K562 (cell line): ENCODE data around the gene PGF. TPM values are rescaled to one million over a fixed set of nuclear protein-coding genes. Genes with fewer than 3 reads are reported as not detected.

Experiments
- ATAC-seq: fragments of 200-7000 bp; cut with Tn5 transposase; 3 replicates; pipeline ENCODE4 v1.9.1; 2020; ENCODE audit warnings: moderate library complexity
- BruUV-seq: library from RNA; stranded (reverse); fragments of 400-500 nt; replicated peaks from 2 replicates; lab custom pipeline; 2021; lab: Mats Ljungman, UMichigan
- CTCF ChIA-PET: fragments of 300-600 bp; formaldehyde crosslinking; extraction: SDS; loops from one replicate; lab custom pipeline; 2021; ENCODE audit warnings: low intra/inter-chr PET ratio; lab: Yijun Ruan, JAX
- POLR2A ChIA-PET: fragments of 300-600, 350-650 bp; sonication (Branson Sonifier 250); formaldehyde crosslinking; extraction: SDS; loops from one replicate; lab custom pipeline; 2021; ENCODE audit warnings: antibody characterized with exemption, inconsistent platforms; lab: Yijun Ruan, JAX
- DNase-seq, 4 experiments: peaks; one replicate each; pipeline versions ENCODE4 v3.0.0 to v3.0.0-alpha.2; 2011 to 2018; ENCODE audit warnings: low spot score in 3 of 4, mixed read lengths in 3 of 4; ENCODE audit errors: extremely low read depth in 1 of 4
- FAIRE-seq: peaks from 2 replicates; lab custom pipeline; 2011; peaks lifted over from hg19 to GRCh38; lab: Jason Lieb, UNC
- H2AFZ ChIP-seq: 2 replicates; pipeline ENCODE4 v1.6.0; 2011; ENCODE audit warnings: low read depth, low read length, control low read depth, inconsistent platforms
- H3K27ac ChIP-seq: fragments of 200-600 bp; 3 replicates; pipeline ENCODE4 v1.8.0; 2011; ENCODE audit warnings: low read depth, mild to moderate bottlenecking, control low read depth, inconsistent platforms, low read length, moderate library complexity, mixed read lengths; ENCODE audit errors: extremely low read depth
- H3K27me3 ChIP-seq, 2 experiments: fragments of 300-600 bp in 1 of 2; 2 replicates in 1 of 2; 3 replicates in 1 of 2; pipeline versions ENCODE4 v1.6.0 to v1.8.0; 2011; ENCODE audit warnings: inconsistent platforms in 2 of 2, low read length in 2 of 2, mild to moderate bottlenecking in 1 of 2, mixed read lengths in 1 of 2, moderate library complexity in 1 of 2; ENCODE audit not compliant: control insufficient read depth in 2 of 2, insufficient read depth in 2 of 2
- H3K36me3 ChIP-seq: fragments of 300-600 bp; 3 replicates; pipeline ENCODE4 v1.8.0; 2011; ENCODE audit warnings: mild to moderate bottlenecking, low read length, inconsistent platforms; ENCODE audit not compliant: control insufficient read depth, insufficient read depth
- H3K4me1 ChIP-seq, 2 experiments: fragments of 200-600 bp in 1 of 2; replicated peaks in 1 of 2; 2 replicates in 1 of 2; 3 replicates in 1 of 2; pipeline versions ENCODE4 v1.5.1 to v1.8.0; 2011; ENCODE audit warnings: inconsistent platforms in 2 of 2, low read length in 2 of 2, mild to moderate bottlenecking in 1 of 2, mixed read lengths in 1 of 2, moderate library complexity in 1 of 2; ENCODE audit not compliant: control insufficient read depth in 2 of 2, insufficient read depth in 2 of 2
- H3K4me2 ChIP-seq: 2 replicates; pipeline ENCODE4 v1.6.1; 2011; ENCODE audit warnings: low read length, control low read depth, inconsistent platforms, mixed read lengths; ENCODE audit not compliant: insufficient read depth
- H3K4me3 ChIP-seq: fragments of 200-600 bp; sonication (generic), shearing (Covaris generic); 2 replicates; pipeline ENCODE4 v1.5.1; 2016; ENCODE audit warnings: control low read depth, inconsistent platforms
- H3K79me2 ChIP-seq: fragments of 200-600 bp; 3 replicates; pipeline ENCODE4 v1.8.0; 2011; ENCODE audit warnings: low read length, inconsistent platforms; ENCODE audit not compliant: control insufficient read depth, insufficient read depth
- H3K9ac ChIP-seq, 2 experiments: 2 replicates each; pipeline versions ENCODE4 v1.6.0 to v1.6.1; 2011; ENCODE audit warnings: low read depth in 2 of 2, low read length in 2 of 2, control low read depth in 1 of 2, inconsistent platforms in 1 of 2, mild to moderate bottlenecking in 1 of 2, mixed read lengths in 1 of 2; ENCODE audit not compliant: insufficient read depth in 1 of 2
- H3K9me1 ChIP-seq: one replicate; pipeline ENCODE4 v1.6.0; 2011; ENCODE audit warnings: inconsistent platforms, mild to moderate bottlenecking, low read length, moderate library complexity; ENCODE audit not compliant: control insufficient read depth, insufficient read depth
- H3K9me3 ChIP-seq: replicated peaks from 2 replicates; pipeline ENCODE4 v1.5.1; 2011; ENCODE audit warnings: low read depth, low read length, inconsistent platforms; ENCODE audit not compliant: control insufficient read depth, insufficient read depth
- H4K20me1 ChIP-seq: replicated peaks from 2 replicates; pipeline ENCODE4 v1.6.1; 2011; ENCODE audit warnings: low read length, inconsistent platforms, mixed read lengths; ENCODE audit not compliant: control insufficient read depth, insufficient read depth
- CC2D1A ChIP-seq: fragments of 450-650 bp; IDR thresholded peaks from 2 replicates; pipeline ENCODE4 v1.6.1; 2017; ENCODE audit warnings: mild to moderate bottlenecking
- NR1H2 ChIP-seq: sonication (generic); formaldehyde crosslinking; IDR thresholded peaks from 2 replicates; pipeline ENCODE4 v1.4.0; 2020; ENCODE audit warnings: mild to moderate bottlenecking, missing genetic modification reagents
- WGBS: fragments of 100-300 bp; shearing (Covaris generic); methylation state at CpG from one replicate; pipeline ENCODE4 v1.1.6; 2016; ENCODE audit warnings: low coverage, mixed read lengths; ENCODE audit not compliant: insufficient coverage; ENCODE audit errors: missing lambda C conversion rate; 5-methylcytosine and 5-hydroxymethylcytosine counted together
- in situ Hi-C: fragments of 300-500 bp; cut with MboI; formaldehyde crosslinking; loops from 4 replicates; pipeline ENCODE4 v1.15.0; 2018; ENCODE audit warnings: inconsistent platforms, mixed read lengths
- intact Hi-C: fragments of 100-400 bp; cut with micrococcal nuclease; formaldehyde crosslinking; loops from 2 replicates; pipeline ENCODE4 v1.14.2; 2022
- polyA plus RNA-seq, 8 experiments: library from polyadenylated mRNA; depleted of rRNA in 4 of 8; stranded (reverse) in 5 of 8; unstranded in 3 of 8; fragments of >200 nt; fragmentation: Nextera tagmentation in 2 of 8; fragmentation: Illumina TruSeq in 1 of 8; extraction: Ambion mirVana in 2 of 8; extraction: Trizol in 1 of 8; gene quantifications; 2 replicates each; pipeline versions ENCODE4 v1.2.1 to v1.2.3, GENCODE V29; 2011 to 2014; ENCODE audit warnings: inconsistent platforms in 1 of 8, missing spikeins in 1 of 8
- total RNA-seq, 7 experiments: library from RNA; depleted of rRNA in 6 of 7; stranded (reverse); fragments of >200 nt in 6 of 7; fragmentation: Illumina TruSeq in 2 of 7; extraction: Trizol in 2 of 7; gene quantifications; 2 replicates each; pipeline versions ENCODE4 v1.2.1 to v1.2.3, GENCODE V29; 2011 to 2021; ENCODE audit warnings: low replicate concordance in 1 of 7
- TF ChIP-seq, protein P1 (sequence below): fragments of 250-450 bp; sonication (Bioruptor Pico); IDR thresholded peaks from 2 replicates; pipeline ENCODE4 v1.5.0; 2021
- TF ChIP-seq, protein P2 (sequence below): fragments of 250-450 bp; sonication (Bioruptor Pico); IDR thresholded peaks from 2 replicates; pipeline ENCODE4 v1.5.0; 2020; ENCODE audit warnings: mild to moderate bottlenecking

Gene PGF
- total and polyA plus RNA-seq, 9 of the 15 experiments (the other 6 are each of a cell fraction or from before 2014, with no cell fraction given) = 0.04 to 0.44 (median 0.18) TPM

DNA sequence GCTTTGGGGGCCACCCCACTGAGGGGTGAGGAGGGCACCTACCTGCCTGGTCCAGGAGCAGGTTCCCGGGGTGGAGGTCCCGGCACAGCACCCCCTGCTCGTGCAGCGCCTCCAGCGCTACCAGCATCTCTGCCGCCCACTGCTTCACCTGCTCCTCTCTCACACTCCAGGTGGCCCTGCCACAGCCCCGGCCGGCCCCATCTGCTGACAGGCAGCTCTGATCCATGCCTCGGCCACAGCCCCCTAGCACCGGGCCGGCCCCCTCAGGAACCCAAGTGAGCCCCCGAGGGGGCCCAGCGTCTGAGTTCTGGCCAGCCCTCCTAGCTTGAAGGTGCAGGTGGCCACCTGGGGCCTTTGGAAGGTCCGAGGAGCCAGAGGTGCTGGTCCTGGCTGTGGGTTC lies 45.9 kb downstream of the PGF start:
- Histone ChIP-seq H3K4me3 (no peak overlapping the region), H3K9me1 (no peaks in the 10 kb centered on the region), H3K4me1 (peaks cover 10 to 45% of the 10 kb centered on the region in 2 experiments; a peak in 3 of 5 replicates), H3K4me2 (no peak overlapping the region), H4K20me1 (no peaks in the 10 kb centered on the region), H3K27ac (no peak overlapping the region), H3K9ac (peak overlapping the region in 1 of 2 experiments; percentile 73; a peak in 2 of 4 replicates), H3K27me3 (no peaks in the 10 kb centered on the region), H3K79me2 (no peaks in the 10 kb centered on the region), H3K36me3 (peaks cover 10% of the 10 kb centered on the region; the same call in 2 of the 3 replicates), H2AFZ (no peak overlapping the region), H3K9me3 (no peaks in the 10 kb centered on the region)
- TF ChIP-seq, protein P1, sequence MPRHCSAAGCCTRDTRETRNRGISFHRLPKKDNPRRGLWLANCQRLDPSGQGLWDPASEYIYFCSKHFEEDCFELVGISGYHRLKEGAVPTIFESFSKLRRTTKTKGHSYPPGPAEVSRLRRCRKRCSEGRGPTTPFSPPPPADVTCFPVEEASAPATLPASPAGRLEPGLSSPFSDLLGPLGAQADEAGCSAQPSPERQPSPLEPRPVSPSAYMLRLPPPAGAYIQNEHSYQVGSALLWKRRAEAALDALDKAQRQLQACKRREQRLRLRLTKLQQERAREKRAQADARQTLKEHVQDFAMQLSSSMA = no peak
- TF ChIP-seq CC2D1A (no peak), NR1H2 (no peak)
- TF ChIP-seq, protein P2, sequence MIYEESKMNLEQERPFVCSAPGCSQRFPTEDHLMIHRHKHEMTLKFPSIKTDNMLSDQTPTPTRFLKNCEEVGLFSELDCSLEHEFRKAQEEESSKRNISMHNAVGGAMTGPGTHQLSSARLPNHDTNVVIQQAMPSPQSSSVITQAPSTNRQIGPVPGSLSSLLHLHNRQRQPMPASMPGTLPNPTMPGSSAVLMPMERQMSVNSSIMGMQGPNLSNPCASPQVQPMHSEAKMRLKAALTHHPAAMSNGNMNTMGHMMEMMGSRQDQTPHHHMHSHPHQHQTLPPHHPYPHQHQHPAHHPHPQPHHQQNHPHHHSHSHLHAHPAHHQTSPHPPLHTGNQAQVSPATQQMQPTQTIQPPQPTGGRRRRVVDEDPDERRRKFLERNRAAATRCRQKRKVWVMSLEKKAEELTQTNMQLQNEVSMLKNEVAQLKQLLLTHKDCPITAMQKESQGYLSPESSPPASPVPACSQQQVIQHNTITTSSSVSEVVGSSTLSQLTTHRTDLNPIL = no peak
- WGBS = 65% methylated on average over 2 of the region's 14 CpGs
- ATAC-seq (no peak), FAIRE-seq (no peak), DNase-seq (no peak)
- POLR2A ChIA-PET = interaction anchor here (0.6 to 0.9 kb wide), 2 partner anchors 8 to 27 kb away, joined by 3 read pairs; no protein-coding TSS in a partner anchor
- CTCF ChIA-PET = no interaction called here
- no TSS peak for BruUV-seq
- intact Hi-C loops (loop anchor here (5.0 kb wide), 1 partner anchor 302 kb away; no protein-coding TSS in a partner anchor), in situ Hi-C loops (no loop called here)
